HepG2 (cell line): ENCODE measurements around the gene ADIPOR2. TPM values are rescaled to one million over a fixed set of nuclear protein-coding genes. Genes with fewer than 3 reads are reported as not detected.

ENCODE experiments used
- ATAC-seq: fragments of 200-7000 bp; cut with Tn5 transposase; 3 replicates; pipeline ENCODE4 v1.9.1; 2020; ENCODE audit warnings: mild to moderate bottlenecking, moderate library complexity
- BruUV-seq: library from RNA; stranded (reverse); fragments of 400-500 nt; replicated peaks from 2 replicates; lab custom pipeline; 2021; lab: Mats Ljungman, UMichigan
- CTCF ChIA-PET: fragments of 300-600 bp; formaldehyde crosslinking; extraction: SDS; loops from one replicate; lab custom pipeline; 2021; ENCODE audit warnings: low total read pairs, inconsistent platforms, low intra/inter-chr PET ratio; lab: Yijun Ruan, JAX
- POLR2A ChIA-PET: fragments of 350-600 bp; sonication (Branson Sonifier 250); formaldehyde crosslinking; loops from one replicate; lab custom pipeline; 2020; ENCODE audit warnings: antibody characterized with exemption, inconsistent platforms; lab: Yijun Ruan, JAX
- DNase-seq: peaks from one replicate; pipeline ENCODE4 v3.0.0-alpha.2; 2015; ENCODE audit warnings: low spot score
- FAIRE-seq: peaks from 3 replicates; lab custom pipeline; 2011; peaks lifted over from hg19 to GRCh38; lab: Jason Lieb, UNC
- H2AFZ ChIP-seq: one replicate; pipeline ENCODE4 v1.6.1; 2011; ENCODE audit warnings: low read length, inconsistent platforms
- H3K27ac ChIP-seq: fragments of 300-600 bp; 3 replicates; pipeline ENCODE4 v1.8.0; 2011; ENCODE audit warnings: mixed run types, mild to moderate bottlenecking, mixed read lengths, low read length, inconsistent platforms; ENCODE audit not compliant: insufficient read depth; ENCODE audit errors: extremely low read length
- H3K27me3 ChIP-seq, 2 experiments: fragments of 200-600 bp in 1 of 2; 2 replicates in 1 of 2; 3 replicates in 1 of 2; pipeline versions ENCODE4 v1.6.0 to v1.8.0; 2011; ENCODE audit warnings: low read length in 2 of 2, mild to moderate bottlenecking in 2 of 2, moderate library complexity in 2 of 2, inconsistent platforms in 1 of 2; ENCODE audit not compliant: insufficient read depth in 2 of 2, control insufficient read depth in 1 of 2
- H3K36me3 ChIP-seq, 2 experiments: fragments of 200-600 bp in 1 of 2; replicated peaks in 1 of 2; 2 replicates in 1 of 2; 3 replicates in 1 of 2; pipeline versions ENCODE4 v1.5.1 to v1.8.0; 2011; ENCODE audit warnings: low read length in 2 of 2, inconsistent platforms in 1 of 2; ENCODE audit not compliant: insufficient read depth in 2 of 2, control insufficient read depth in 1 of 2
- H3K4me1 ChIP-seq: 2 replicates; pipeline ENCODE4 v1.5.1; 2012; ENCODE audit warnings: low read length, inconsistent platforms; ENCODE audit not compliant: insufficient read depth
- H3K4me2 ChIP-seq: 2 replicates; pipeline ENCODE4 v1.6.0; 2011; ENCODE audit warnings: low read depth, low read length, inconsistent platforms
- H3K4me3 ChIP-seq, 3 experiments: fragments of 200-600 bp in 1 of 3; sonication (generic), shearing (Covaris generic) in 1 of 3; replicated peaks in 1 of 3; 2 replicates each; pipeline ENCODE4 v1.5.1; 2011 to 2016; ENCODE audit warnings: low read length in 3 of 3, inconsistent platforms in 2 of 3, low read depth in 2 of 3, mild to moderate bottlenecking in 2 of 3, control low read depth in 1 of 3, mixed read lengths in 1 of 3; ENCODE audit not compliant: insufficient read depth in 1 of 3
- H3K79me2 ChIP-seq: one replicate; pipeline ENCODE4 v1.6.1; 2011; ENCODE audit warnings: low read length, inconsistent platforms; ENCODE audit not compliant: insufficient read depth
- H3K9ac ChIP-seq: 2 replicates; pipeline ENCODE4 v1.6.0; 2011; ENCODE audit warnings: mild to moderate bottlenecking, low read depth, low read length, inconsistent platforms; ENCODE audit not compliant: insufficient read depth
- H3K9me3 ChIP-seq: 2 replicates; pipeline ENCODE4 v1.5.1; 2012; ENCODE audit warnings: mild to moderate bottlenecking, low read length
- H4K20me1 ChIP-seq: 2 replicates; pipeline ENCODE4 v1.6.0; 2011; ENCODE audit warnings: inconsistent platforms, mild to moderate bottlenecking, low read length, moderate library complexity; ENCODE audit not compliant: insufficient read depth
- ARHGAP35 ChIP-seq: sonication (generic); formaldehyde crosslinking; IDR thresholded peaks from 2 replicates; pipeline ENCODE4 v1.9.0; 2022; ENCODE audit warnings: mild to moderate bottlenecking, inconsistent platforms, moderate library complexity, missing genetic modification reagents, borderline replicate concordance
- EP300 ChIP-seq, 3 experiments: sonication (generic) in 1 of 3; formaldehyde crosslinking in 1 of 3; IDR thresholded peaks; 2 replicates each; pipeline versions ENCODE4 v1.5.1 to v1.6.1; 2011 to 2020; ENCODE audit warnings: low read depth in 2 of 3, low read length in 2 of 3, borderline replicate concordance in 1 of 3, improper control_type of control experiment in 1 of 3, mild to moderate bottlenecking in 1 of 3, missing genetic modification reagents in 1 of 3, moderate library complexity in 1 of 3
- MAFG ChIP-seq: sonication (generic); formaldehyde crosslinking; IDR thresholded peaks from 2 replicates; pipeline ENCODE4 v1.5.1; 2020; ENCODE audit warnings: mild to moderate bottlenecking, missing genetic modification reagents
- NR2F1 ChIP-seq, 2 experiments: fragments of 450-650 bp in 1 of 2; formaldehyde crosslinking in 1 of 2; IDR thresholded peaks; 2 replicates each; pipeline versions ENCODE4 v1.5.0 to v1.6.1; 2016 to 2020; ENCODE audit warnings: mild to moderate bottlenecking in 1 of 2, missing compliant biosample characterization in 1 of 2, missing genetic modification reagents in 1 of 2, moderate library complexity in 1 of 2
- RAD21 ChIP-seq: fragments of 450-650 bp; formaldehyde crosslinking; IDR thresholded peaks from 2 replicates; pipeline ENCODE4 v1.5.0; 2020; ENCODE audit warnings: mild to moderate bottlenecking
- RAD51 ChIP-seq: fragments of 450-650 bp; IDR thresholded peaks from 2 replicates; pipeline ENCODE4 v1.6.1; 2016; ENCODE audit warnings: borderline replicate concordance
- RERE ChIP-seq: IDR thresholded peaks from 2 replicates; pipeline ENCODE4 v1.6.1; 2016; ENCODE audit warnings: low read depth, missing genetic modification reagents, missing compliant biosample characterization
- ZFP91 ChIP-seq: sonication (generic); formaldehyde crosslinking; IDR thresholded peaks from 2 replicates; pipeline ENCODE4 v1.9.0; 2022; ENCODE audit warnings: missing genetic modification reagents, mild to moderate bottlenecking, borderline replicate concordance
- ZNF276 ChIP-seq: sonication (generic); formaldehyde crosslinking; IDR thresholded peaks from 2 replicates; pipeline ENCODE4 v1.4.0; 2020; ENCODE audit warnings: mild to moderate bottlenecking, low read depth, missing genetic modification reagents
- whole genome bisulfite sequencing: methylation state at CpG from one replicate; pipeline ENCODE4 v1.1.6; 2017; ENCODE audit warnings: low lambda C conversion rate; 5-methylcytosine and 5-hydroxymethylcytosine counted together
- in situ Hi-C: cut with HindIII; loops from 2 replicates; pipeline ENCODE4 v1.10.0; 2017; ENCODE audit warnings: low pct_unique_long_range_greater_than_20kb; ENCODE audit not compliant: extremely low pct_ligation_motif_present
- intact Hi-C: fragments of 100-400 bp; cut with micrococcal nuclease; formaldehyde crosslinking; loops from one replicate; pipeline ENCODE4 v1.10.0; 2022; ENCODE audit not compliant: unreplicated experiment
- polyA plus RNA-seq, 8 experiments: library from polyadenylated mRNA; depleted of rRNA in 3 of 8; stranded (reverse) in 7 of 8; unstranded in 1 of 8; fragments of >200 nt; fragmentation: Illumina TruSeq in 4 of 8; extraction: Trizol in 4 of 8; gene quantifications; 2 replicates each; pipeline versions ENCODE4 v1.2.1 to v1.2.3, GENCODE V29; 2011 to 2016; ENCODE audit warnings: low read depth in 4 of 8, missing spikeins in 1 of 8, mixed read lengths in 1 of 8; ENCODE audit not compliant: insufficient read depth in 1 of 8
- total RNA-seq, 5 experiments: library from RNA; depleted of rRNA; stranded (reverse); fragments of >200 nt; fragmentation: Illumina TruSeq; extraction: Trizol; gene quantifications; 2 replicates each; pipeline ENCODE4 v1.2.3, GENCODE V29; 2016; ENCODE audit warnings: low read depth in 1 of 5

Gene ADIPOR2
- total and polyA plus RNA-seq, 2 of the 13 experiments (the other 11 are each of a cell fraction or from before 2014, with no cell fraction given): 35.2 to 52.2 TPM

- TF ChIP-seq RERE (CRISPR knock-in tag): no peak
These were observed 79.1 kb downstream of the ADIPOR2 start (continued) for GRCh38 chr12:1769809-1770494.

- TSS peak; percentile 12 for BruUV-seq
- ChIA-PET POLR2A (no interaction called here), CTCF (no interaction called here)
- no peak overlapping the region for H3K4me3 ChIP-seq
- no peak overlapping the region for H3K27ac ChIP-seq
- FAIRE-seq (no peak), DNase-seq (no peak), ATAC-seq (no peak)
- H3K36me3 ChIP-seq: peaks cover 7 to 75% of the 10 kb centered on the region in 2 experiments
- H3K79me2 ChIP-seq: peaks cover 74% of the 10 kb centered on the region
- H2AFZ ChIP-seq: no peak overlapping the region
- H3K27me3 ChIP-seq: no peaks in the 10 kb centered on the region
- H3K9me3 ChIP-seq: no peaks in the 10 kb centered on the region
- peaks cover 21% of the 10 kb centered on the region for H3K4me1 ChIP-seq
- no peak overlapping the region for H3K4me2 ChIP-seq
- WGBS: over 99% methylated on average over 4 of the region's 4 CpGs
- in situ Hi-C loops (no loop called here), intact Hi-C loops (no loop called here)
- H3K9ac ChIP-seq: no peak overlapping the region
- no peaks in the 10 kb centered on the region for H4K20me1 ChIP-seq
- TF ChIP-seq MAFG (CRISPR knock-in tag): no peak
- no peak for TF ChIP-seq RAD21 (CRISPR knock-in tag)
- TF ChIP-seq ARHGAP35 (CRISPR knock-in tag): no peak
- no peak for TF ChIP-seq RAD51
- TF ChIP-seq EP300 (IDR thresholded peaks at IDR 0.05; ENCODE audit: low read depth in 2 of 2, low read length in 2 of 2): no peak
- TF ChIP-seq EP300 (CRISPR knock-in tag; IDR thresholded peaks at IDR 0.05; ENCODE audit: borderline replicate concordance): no peak
- no peak for TF ChIP-seq NR2F1 (CRISPR knock-in tag; IDR thresholded peaks at IDR 0.05)
- TF ChIP-seq ZNF276: no peak
- no peak for TF ChIP-seq ZFP91 (CRISPR knock-in tag)
These were observed 83.2 kb downstream of the ADIPOR2 start for GRCh38 chr12:1773937-1774655.
